Sigmoid colon (tissue), 3 donors: ENCODE measurements around the gene GREB1L.

ENCODE experiments used
- POLR2A ChIP-seq, 2 donors: fragments of 450-650 bp; IDR thresholded peaks; one replicate each; pipeline ENCODE4 v1.6.1; 2016; ENCODE audit warnings: antibody characterized with exemption in 2 of 2, mild to moderate bottlenecking in 2 of 2, moderate library complexity in 2 of 2
- TF ChIP-seq, protein P1 (sequence below), 4 experiments: fragments of 450-650 bp in 3 of 4; fragments of 200-600 bp in 1 of 4; IDR thresholded peaks; one replicate each; pipeline ENCODE4 v1.5.1; 2016 to 2019; ENCODE audit warnings: antibody characterized with exemption in 4 of 4, mild to moderate bottlenecking in 3 of 4, moderate library complexity in 2 of 4

DNA sequence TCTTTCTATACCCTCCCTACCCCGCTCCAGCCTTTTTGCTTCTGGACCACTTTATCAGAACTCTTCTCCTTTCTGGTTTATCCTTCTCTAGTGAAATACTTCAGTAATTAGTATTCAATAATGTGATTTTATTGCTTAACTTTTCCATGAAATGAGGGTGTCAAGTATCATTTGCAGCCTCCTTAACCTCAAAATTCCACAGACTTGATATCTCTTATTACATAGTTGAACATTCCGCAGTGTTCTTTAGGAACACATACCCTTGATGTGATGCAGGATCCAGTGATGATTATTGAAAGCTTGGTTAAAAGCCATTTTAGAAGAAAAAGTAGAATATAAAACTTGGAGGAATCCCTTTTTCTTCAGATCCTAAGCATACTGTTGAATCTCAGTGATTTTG is 94.8 kb downstream of the GREB1L start:
- TF ChIP-seq, protein P1, sequence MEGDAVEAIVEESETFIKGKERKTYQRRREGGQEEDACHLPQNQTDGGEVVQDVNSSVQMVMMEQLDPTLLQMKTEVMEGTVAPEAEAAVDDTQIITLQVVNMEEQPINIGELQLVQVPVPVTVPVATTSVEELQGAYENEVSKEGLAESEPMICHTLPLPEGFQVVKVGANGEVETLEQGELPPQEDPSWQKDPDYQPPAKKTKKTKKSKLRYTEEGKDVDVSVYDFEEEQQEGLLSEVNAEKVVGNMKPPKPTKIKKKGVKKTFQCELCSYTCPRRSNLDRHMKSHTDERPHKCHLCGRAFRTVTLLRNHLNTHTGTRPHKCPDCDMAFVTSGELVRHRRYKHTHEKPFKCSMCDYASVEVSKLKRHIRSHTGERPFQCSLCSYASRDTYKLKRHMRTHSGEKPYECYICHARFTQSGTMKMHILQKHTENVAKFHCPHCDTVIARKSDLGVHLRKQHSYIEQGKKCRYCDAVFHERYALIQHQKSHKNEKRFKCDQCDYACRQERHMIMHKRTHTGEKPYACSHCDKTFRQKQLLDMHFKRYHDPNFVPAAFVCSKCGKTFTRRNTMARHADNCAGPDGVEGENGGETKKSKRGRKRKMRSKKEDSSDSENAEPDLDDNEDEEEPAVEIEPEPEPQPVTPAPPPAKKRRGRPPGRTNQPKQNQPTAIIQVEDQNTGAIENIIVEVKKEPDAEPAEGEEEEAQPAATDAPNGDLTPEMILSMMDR (IDR thresholded peaks at IDR 0.05): no peak
- no peak for TF ChIP-seq POLR2A (IDR thresholded peaks at IDR 0.05)
